NCI-H2107 treated with DMSO at 0.1 percent for 48 hours (cell line): Measurements from ENCODE around the gene PCDHGA6.
"Not testable (repeated sequence)": the region's sequence is repeated elsewhere in the genome, so short reads cannot be mapped to it uniquely, and the experiment has no call there.

Experiments
- DNase-seq: peaks from one replicate; lab custom pipeline; 2025; ENCODE audit not compliant: unreplicated experiment; lab: John Stamatoyannopoulos, UW

The PCDHGA6 gene

DNA sequence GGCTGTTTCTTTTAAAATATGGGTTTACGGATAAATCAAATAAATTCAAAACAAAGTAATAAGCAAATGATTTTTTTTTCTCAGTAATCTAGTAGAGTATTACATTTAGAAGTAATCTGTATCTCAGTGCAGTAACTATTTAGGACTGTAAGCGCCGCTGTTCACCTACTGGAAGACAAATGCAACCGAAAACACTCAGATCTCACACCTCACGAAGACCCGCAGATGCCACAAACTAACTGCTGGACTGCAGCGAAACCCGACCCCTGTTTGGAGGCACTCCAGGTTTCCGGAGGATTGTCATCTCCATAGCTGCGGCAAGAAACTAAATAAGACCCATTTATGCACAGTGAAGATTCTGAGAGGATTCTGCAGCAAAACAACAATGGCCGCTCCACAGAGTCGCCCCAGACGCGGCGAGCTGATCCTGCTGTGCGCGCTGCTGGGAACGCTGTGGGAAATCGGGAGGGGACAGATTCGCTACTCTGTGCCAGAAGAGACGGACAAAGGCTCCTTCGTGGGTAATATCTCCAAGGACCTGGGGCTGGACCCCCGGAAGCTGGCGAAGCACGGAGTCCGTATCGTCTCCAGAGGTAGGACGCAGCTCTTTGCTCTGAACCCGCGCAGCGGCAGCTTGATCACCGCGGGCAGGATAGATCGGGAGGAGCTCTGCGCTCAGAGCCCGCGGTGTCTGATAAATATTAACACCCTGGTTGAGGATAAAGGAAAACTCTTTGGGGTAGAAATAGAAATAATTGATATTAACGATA is 18.9 kb downstream of the PCDHGA6 start, which contains the start of gene PCDHGA8:
TSS of gene PCDHGA8 (plus strand) at position 205 of the 770 bp plus-strand sequence. CDS start at position 386, 181 bp downstream.
- no peak for DNase-seq

DNA sequence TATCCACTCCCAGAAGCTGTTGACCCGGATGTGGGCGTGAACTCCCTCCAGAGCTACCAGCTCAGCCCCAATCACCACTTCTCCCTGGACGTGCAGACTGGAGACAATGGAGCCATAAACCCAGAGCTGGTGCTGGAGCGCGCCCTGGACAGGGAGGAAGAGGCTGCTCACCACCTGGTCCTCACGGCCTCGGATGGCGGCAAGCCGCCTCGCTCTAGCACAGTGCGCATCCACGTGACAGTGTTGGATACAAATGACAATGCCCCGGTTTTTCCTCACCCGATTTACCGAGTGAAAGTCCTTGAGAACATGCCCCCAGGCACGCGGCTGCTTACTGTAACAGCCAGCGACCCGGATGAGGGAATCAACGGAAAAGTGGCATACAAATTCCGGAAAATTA is 19.6 kb downstream of the PCDHGA6 start:
- DNase-seq = no peak

- DNase-seq = not testable (repeated sequence)
Observed at GRCh38 chr5:141394401-141395187, 20.9 kb downstream of the PCDHGA6 start.

GRCh38 chr5:141397756-141398551 is 24.3 kb downstream of the PCDHGA6 start, which contains the start of gene PCDHGB5:
Gene PCDHGB5 (plus strand): TSS chr5:141397947. CDS start chr5:141398128, 181 bp downstream.
- DNase-seq = not testable (repeated sequence)

- DNase-seq = no peak
Observed at GRCh38 chr5:141398608-141399007, 24.9 kb downstream of the PCDHGA6 start.

DNA sequence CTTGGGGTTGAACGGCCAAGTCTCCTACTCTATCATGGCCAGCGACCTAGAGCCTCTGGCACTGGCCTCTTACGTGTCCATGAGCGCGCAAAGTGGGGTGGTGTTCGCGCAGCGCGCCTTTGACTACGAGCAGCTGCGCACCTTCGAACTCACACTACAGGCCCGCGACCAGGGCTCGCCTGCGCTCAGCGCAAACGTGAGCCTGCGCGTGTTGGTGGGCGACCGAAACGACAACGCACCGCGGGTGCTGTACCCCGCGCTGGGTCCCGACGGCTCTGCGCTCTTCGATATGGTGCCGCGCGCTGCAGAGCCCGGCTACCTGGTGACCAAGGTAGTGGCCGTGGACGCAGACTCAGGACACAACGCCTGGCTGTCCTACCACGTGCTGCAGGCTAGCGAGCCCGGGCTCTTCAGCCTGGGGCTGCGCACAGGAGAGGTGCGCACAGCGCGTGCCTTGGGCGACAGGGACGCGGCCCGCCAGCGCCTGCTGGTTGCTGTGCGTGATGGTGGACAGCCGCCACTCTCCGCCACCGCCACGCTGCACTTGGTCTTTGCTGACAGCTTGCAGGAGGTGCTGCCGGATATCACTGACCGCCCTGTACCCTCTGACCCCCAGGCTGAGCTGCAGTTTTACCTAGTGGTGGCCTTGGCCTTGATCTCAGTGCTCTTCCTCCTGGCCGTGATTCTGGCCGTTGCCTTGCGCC is 26.0 kb downstream of the PCDHGA6 start:
- DNase-seq = no peak

- no peak for DNase-seq
Observed at GRCh38 chr5:141402553-141403243, 29.0 kb downstream of the PCDHGA6 start, which contains the start of gene PCDHGA9. Gene PCDHGA9 (plus strand): TSS chr5:141402778. CDS start chr5:141402953, 175 bp downstream.

DNA sequence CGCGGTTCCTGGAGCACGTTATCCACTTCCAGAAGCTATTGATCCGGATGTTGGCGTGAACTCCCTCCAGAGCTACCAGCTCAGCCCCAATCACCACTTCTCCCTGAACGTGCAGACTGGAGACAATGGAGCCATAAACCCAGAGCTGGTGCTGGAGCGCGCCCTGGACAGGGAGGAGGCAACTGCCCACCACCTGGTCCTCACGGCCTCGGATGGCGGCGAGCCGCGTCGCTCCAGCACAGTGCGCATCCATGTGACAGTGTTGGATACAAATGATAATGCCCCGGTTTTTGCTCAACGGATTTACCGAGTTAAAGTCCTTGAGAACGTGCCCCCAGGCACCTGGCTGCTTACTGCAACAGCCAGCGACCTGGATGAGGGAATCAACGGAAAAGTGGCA is 29.7 kb downstream of the PCDHGA6 start:
- DNase-seq = no peak

- not testable (repeated sequence) for DNase-seq
Observed at GRCh38 chr5:141407790-141408505, 34.3 kb downstream of the PCDHGA6 start, which contains the start of gene PCDHGB6. Gene PCDHGB6 (plus strand): TSS chr5:141408021. CDS start chr5:141408203, 182 bp downstream.

DNA sequence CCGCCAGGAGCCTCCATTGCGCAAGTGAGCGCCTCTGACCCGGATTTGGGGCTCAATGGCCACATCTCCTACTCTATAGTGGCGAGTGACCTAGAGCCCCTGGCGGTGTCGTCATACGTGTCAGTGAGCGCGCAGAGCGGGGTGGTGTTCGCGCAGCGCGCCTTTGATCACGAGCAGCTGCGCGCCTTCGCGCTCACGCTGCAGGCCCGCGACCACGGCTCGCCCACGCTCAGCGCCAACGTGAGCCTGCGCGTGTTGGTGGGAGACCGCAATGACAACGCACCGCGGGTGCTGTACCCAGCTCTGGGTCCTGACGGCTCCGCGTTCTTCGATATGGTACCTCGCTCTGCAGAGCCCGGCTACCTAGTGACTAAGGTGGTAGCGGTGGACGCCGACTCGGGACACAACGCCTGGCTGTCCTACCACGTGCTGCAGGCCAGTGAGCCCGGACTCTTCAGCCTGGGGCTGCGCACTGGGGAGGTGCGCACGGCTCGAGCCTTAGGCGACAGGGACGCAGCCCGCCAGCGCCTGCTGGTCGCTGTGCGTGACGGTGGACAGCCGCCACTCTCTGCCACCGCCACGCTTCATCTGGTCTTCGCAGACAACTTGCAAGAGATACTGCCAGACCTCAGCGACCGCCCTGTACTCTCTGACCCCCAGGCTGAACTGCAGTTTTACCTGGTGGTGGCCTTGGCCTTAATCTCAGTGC is 36.1 kb downstream of the PCDHGA6 start:
- no peak for DNase-seq

GRCh38 chr5:141411575-141411974 is 37.9 kb downstream of the PCDHGA6 start:
- no peak for DNase-seq

- DNase-seq = no peak
Observed at GRCh38 chr5:141412854-141413539, 39.3 kb downstream of the PCDHGA6 start, which contains the start of gene PCDHGA10. Gene PCDHGA10 (plus strand): TSS chr5:141412987. CDS start chr5:141413176, 189 bp downstream.

GRCh38 chr5:141413540-141414069 is 39.9 kb downstream of the PCDHGA6 start:
- DNase-seq = no peak

DNA sequence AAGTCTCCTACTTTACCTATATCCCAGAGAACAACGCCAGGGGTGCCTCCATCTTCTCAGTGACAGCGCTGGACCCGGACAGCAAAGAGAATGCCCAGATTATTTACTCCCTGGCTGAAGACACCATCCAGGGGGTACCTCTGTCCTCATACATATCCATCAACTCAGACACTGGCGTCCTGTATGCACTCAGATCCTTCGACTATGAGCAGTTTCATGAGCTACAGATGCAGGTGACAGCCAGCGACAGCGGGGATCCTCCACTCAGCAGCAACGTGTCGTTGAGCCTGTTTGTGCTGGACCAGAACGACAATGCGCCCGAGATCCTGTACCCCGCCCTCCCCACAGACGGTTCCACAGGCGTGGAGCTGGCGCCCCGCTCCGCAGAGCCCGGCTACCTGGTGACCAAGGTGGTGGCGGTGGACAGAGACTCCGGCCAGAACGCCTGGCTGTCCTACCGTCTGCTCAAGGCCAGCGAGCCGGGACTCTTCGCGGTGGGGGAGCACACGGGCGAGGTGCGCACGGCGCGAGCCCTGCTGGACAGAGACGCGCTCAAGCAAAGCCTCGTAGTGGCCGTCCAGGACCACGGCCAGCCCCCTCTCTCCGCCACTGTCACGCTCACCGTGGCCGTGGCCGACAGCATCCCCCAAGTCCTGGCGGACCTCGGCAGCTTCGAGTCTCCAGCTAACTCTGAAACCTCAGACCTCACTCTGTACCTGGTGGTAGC is 41.0 kb downstream of the PCDHGA6 start:
- DNase-seq = not testable (repeated sequence)

DNA sequence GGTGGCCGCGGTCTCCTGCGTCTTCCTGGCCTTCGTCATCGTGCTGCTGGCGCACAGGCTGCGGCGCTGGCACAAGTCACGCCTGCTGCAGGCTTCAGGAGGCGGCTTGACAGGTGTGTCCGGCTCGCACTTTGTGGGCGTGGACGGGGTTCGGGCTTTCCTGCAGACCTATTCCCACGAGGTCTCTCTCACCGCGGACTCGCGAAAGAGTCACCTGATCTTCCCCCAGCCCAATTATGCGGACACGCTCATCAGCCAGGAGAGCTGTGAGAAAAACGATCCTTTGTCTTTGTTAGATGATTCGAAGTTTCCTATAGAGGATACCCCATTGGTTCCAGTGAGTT is 41.6 kb downstream of the PCDHGA6 start:
- DNase-seq = not testable (repeated sequence)

- DNase-seq = peak; percentile 68
Observed at GRCh38 chr5:141417494-141418172, 43.9 kb downstream of the PCDHGA6 start, which contains the start of gene PCDHGB7. Gene PCDHGB7 (plus strand): TSS chr5:141417677. CDS start chr5:141417860, 183 bp downstream.
